Measurements from ENCODE around the gene BAIAP3. TPM values are rescaled to one million over a fixed set of nuclear protein-coding genes. Genes with fewer than 3 reads are reported as not detected.

Gene BAIAP3
- total RNA-seq, 2 experiments from 2014 or later = 0.12 to 0.46 TPM

GRCh38 chr16:1309888-1310831 is 23.3 kb upstream of the BAIAP3 start:
- Mint-ChIP-seq H3K27ac (peak overlapping the region; percentile 94), H3K9me3 (peaks cover 6% of the 10 kb centered on the region), H3K27me3 (no peaks in the 10 kb centered on the region), H3K36me3 (peaks cover 20% of the 10 kb centered on the region), H3K4me3 (peak overlapping the region; percentile 96), H3K4me1 (peaks cover 27% of the 10 kb centered on the region)
- peak; percentile 76 for DNase-seq

DNA sequence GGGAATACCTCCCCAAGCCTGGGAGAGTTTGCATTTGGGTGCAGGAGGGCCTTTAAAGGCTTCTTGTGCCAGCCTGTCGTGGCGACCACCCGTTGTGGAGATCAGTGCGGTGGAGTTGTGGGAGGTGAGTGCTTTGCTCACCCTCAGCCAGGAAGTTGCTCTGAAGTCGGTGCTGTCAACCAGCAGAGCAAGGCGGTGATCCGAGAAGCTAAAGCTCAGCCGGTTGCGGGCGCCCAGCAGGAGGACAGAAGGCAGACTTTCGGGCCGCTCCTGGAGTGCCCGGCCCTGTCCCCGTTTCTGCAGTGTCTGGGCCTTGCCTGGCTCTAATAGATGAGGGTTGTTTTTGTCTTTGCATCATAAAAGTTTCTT is 22.6 kb upstream of the BAIAP3 start:
- peak overlapping the region; percentile 96 for H3K4me3 Mint-ChIP-seq
- H3K4me1 Mint-ChIP-seq = peaks cover 25% of the 10 kb centered on the region
- H3K9me3 Mint-ChIP-seq = peaks cover 6% of the 10 kb centered on the region
- H3K27ac Mint-ChIP-seq = peak overlapping the region; percentile 94
- peaks cover 22% of the 10 kb centered on the region for H3K36me3 Mint-ChIP-seq
- H3K27me3 Mint-ChIP-seq = no peaks in the 10 kb centered on the region
- DNase-seq = peak; percentile 46

GRCh38 chr16:1311212-1311737 is 22.2 kb upstream of the BAIAP3 start:
- Mint-ChIP-seq H3K9me3 (peaks cover 6% of the 10 kb centered on the region), H3K27me3 (no peaks in the 10 kb centered on the region), H3K36me3 (peaks cover 22% of the 10 kb centered on the region), H3K27ac (peak overlapping the region; percentile 51), H3K4me1 (peaks cover 21% of the 10 kb centered on the region), H3K4me3 (peak overlapping the region; percentile 96)
- no peak for DNase-seq

DNA sequence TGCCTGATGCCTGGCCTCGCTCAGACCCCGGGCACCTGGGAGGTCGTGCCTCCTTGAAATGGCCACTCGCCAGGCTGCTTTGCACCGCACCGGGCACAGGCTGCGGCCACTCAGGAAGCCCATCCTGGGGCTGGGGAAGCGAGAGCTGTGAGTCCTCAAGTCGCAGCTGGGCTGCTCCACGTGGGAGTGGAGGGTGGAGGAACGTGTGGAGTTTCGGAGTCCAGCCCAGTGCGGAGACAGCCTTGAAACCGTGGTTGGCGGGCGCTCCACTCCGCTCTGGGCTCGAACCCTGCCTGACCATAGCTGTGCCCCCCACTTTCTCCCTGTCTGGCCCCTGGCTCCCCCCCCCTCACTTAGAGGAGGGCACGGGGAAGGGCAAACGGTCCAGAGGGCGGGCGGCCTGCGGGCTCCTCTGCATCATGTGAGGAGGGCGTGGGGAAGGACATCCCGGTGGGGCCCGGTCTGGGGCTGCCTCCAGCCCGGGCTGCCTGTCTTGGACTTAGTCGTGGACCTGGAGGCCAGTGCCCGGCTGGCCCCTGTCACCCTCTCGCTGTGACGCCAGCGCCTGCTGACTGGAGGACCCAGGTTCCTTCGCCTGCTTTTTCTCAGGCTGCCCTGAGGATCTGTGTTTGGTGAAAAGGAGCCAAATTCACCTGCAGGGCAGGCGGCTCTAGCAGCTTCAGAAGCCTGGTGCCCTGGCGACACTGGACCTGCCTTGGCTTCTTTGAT is 21.5 kb upstream of the BAIAP3 start:
- Mint-ChIP-seq H3K9me3 (peaks cover 6% of the 10 kb centered on the region), H3K27me3 (no peaks in the 10 kb centered on the region), H3K36me3 (peaks cover 25% of the 10 kb centered on the region), H3K4me3 (peak overlapping the region; percentile 96), H3K27ac (no peak overlapping the region), H3K4me1 (peaks cover 18% of the 10 kb centered on the region)
- DNase-seq = no peak

- DNase-seq = no peak
- Mint-ChIP-seq H3K27me3 (no peaks in the 10 kb centered on the region), H3K4me1 (peaks cover 18% of the 10 kb centered on the region), H3K4me3 (peak overlapping the region; percentile 32), H3K27ac (peak overlapping the region; percentile 28), H3K9me3 (peaks cover 6% of the 10 kb centered on the region), H3K36me3 (peaks cover 25% of the 10 kb centered on the region)
Measured at GRCh38 chr16:1312467-1312816, 21.0 kb upstream of the BAIAP3 start.

DNA sequence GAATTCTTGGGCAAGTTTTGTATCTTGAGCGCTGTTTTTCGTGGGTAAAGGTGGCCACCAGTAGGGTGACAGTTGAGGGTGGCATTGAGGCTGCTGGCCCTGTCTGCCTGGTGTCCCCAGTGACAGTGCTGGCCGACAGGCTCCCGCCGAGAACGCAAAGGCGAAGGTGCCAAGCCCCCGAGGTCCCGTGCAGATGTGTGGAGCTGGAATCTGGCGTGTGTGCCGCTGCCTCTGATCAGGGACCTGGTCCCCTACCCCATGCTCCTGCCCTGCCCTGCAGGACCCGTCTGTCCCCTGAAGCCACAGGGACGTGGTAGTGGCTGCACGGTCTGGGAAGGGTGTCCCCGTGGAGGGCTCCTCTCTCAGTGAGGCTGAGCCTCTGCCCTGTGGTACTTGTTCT is 20.5 kb upstream of the BAIAP3 start:
- DNase-seq = no peak
- peaks cover 29% of the 10 kb centered on the region for H3K36me3 Mint-ChIP-seq
- H3K27ac Mint-ChIP-seq = peak overlapping the region; percentile 28
- peak overlapping the region; percentile 23 for H3K4me3 Mint-ChIP-seq
- peaks cover 18% of the 10 kb centered on the region for H3K4me1 Mint-ChIP-seq
- no peaks in the 10 kb centered on the region for H3K27me3 Mint-ChIP-seq
- peaks cover 5% of the 10 kb centered on the region for H3K9me3 Mint-ChIP-seq

DNA sequence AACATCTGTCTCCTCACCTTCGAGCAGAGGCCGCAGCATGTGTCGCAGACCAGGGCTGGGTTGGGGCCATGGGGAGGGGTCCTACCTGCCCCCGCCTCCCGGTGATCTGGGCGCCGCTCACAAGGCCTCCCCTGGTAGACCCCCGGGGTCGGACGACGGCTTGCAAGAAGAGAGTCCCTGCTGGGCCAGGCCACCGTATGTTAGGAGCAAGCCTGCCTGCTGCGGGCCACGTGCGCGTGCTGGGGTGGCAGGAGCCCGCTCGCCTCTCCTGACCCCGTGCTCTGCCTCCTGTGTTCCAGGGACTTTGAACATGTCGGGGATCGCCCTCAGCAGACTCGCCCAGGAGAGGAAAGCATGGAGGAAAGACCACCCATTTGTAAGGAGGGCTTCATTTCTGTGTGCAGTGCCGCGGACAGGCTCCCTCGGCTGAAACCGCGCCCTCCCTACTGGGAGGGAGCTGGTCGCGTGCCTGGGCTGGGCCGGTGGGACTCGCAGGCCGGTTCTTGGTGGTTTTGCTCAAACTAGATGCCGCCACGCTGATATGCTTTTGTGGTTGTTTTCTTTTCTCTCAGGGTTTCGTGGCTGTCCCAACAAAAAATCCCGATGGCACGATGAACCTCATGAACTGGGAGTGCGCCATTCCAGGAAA is 19.6 kb upstream of the BAIAP3 start:
- Mint-ChIP-seq H3K27ac (no peak overlapping the region), H3K9me3 (no peaks in the 10 kb centered on the region), H3K36me3 (peaks cover 28% of the 10 kb centered on the region), H3K4me3 (no peak overlapping the region), H3K27me3 (no peaks in the 10 kb centered on the region), H3K4me1 (peaks cover 18% of the 10 kb centered on the region)
- DNase-seq = no peak

GRCh38 chr16:1314399-1315068 is 18.9 kb upstream of the BAIAP3 start:
- H3K4me1 Mint-ChIP-seq = peaks cover 18% of the 10 kb centered on the region
- no peak for DNase-seq

GRCh38 chr16:1315081-1316032 is 18.1 kb upstream of the BAIAP3 start:
- DNase-seq = no peak
- Mint-ChIP-seq H3K36me3 (peaks cover 33% of the 10 kb centered on the region), H3K27ac (no peak overlapping the region), H3K9me3 (no peaks in the 10 kb centered on the region), H3K4me1 (peaks cover 17% of the 10 kb centered on the region), H3K27me3 (no peaks in the 10 kb centered on the region), H3K4me3 (no peak overlapping the region)

More at GRCh38 chr16:1314399-1315068, 18.9 kb upstream of the BAIAP3 start:
- Mint-ChIP-seq H3K4me3 (no peak overlapping the region), H3K27me3 (no peaks in the 10 kb centered on the region), H3K9me3 (no peaks in the 10 kb centered on the region), H3K27ac (no peak overlapping the region), H3K36me3 (peaks cover 32% of the 10 kb centered on the region)

GRCh38 chr16:1316033-1316405 is 17.4 kb upstream of the BAIAP3 start:
- H3K36me3 Mint-ChIP-seq = peaks cover 27% of the 10 kb centered on the region
- H3K4me1 Mint-ChIP-seq = peaks cover 12% of the 10 kb centered on the region
- H3K27me3 Mint-ChIP-seq = no peaks in the 10 kb centered on the region
- H3K9me3 Mint-ChIP-seq = no peaks in the 10 kb centered on the region
- H3K4me3 Mint-ChIP-seq = no peak overlapping the region
- no peak for DNase-seq
- no peak overlapping the region for H3K27ac Mint-ChIP-seq

GRCh38 chr16:1317479-1318267 is 15.8 kb upstream of the BAIAP3 start:
- no peaks in the 10 kb centered on the region for H3K9me3 Mint-ChIP-seq

DNA sequence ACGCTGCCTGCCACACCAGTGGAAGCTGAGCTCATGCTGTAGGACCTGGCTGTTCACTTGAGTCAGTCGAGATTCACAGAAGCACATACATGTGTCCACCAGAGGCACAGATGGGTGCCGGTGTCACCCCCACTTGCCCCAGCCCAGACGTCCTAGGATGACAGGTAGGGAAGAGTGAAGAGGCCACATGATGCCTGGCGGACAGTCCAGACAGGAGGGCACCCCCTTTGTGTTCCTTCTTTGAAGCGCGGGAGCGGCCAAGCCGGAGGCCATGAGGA is 15.2 kb upstream of the BAIAP3 start:
- Mint-ChIP-seq H3K4me3 (no peak overlapping the region), H3K4me1 (peaks cover 3% of the 10 kb centered on the region), H3K27ac (no peak overlapping the region), H3K9me3 (no peaks in the 10 kb centered on the region), H3K36me3 (peaks cover 26% of the 10 kb centered on the region), H3K27me3 (no peaks in the 10 kb centered on the region)
- DNase-seq = no peak

More at GRCh38 chr16:1317479-1318267, 15.8 kb upstream of the BAIAP3 start:
- Mint-ChIP-seq H3K36me3 (peaks cover 24% of the 10 kb centered on the region), H3K27me3 (no peaks in the 10 kb centered on the region), H3K4me1 (peaks cover 7% of the 10 kb centered on the region), H3K27ac (no peak overlapping the region), H3K4me3 (no peak overlapping the region)
- DNase-seq = no peak

DNA sequence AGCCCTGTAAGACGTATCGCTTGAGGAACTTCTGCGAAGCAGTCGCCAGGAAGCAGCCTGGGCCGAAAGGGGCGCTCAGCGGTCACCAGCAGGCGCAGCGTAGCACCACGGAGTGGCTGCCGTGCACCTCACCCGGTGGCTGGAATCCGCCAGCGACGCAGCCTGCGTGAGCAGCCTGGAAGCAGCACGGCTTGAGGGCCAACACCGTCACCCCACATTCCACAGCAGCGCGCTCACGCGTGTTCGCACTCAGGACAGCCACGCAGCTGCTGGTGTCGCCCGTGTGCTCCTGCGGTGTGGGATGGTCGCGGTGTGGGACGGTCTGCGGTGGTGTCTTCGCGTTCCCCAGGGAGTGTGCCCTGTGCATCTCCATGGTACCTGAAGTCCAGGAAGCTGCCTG is 14.4 kb upstream of the BAIAP3 start:
- Mint-ChIP-seq H3K27me3 (no peaks in the 10 kb centered on the region), H3K4me1 (peaks cover 3% of the 10 kb centered on the region), H3K4me3 (no peak overlapping the region), H3K27ac (no peak overlapping the region), H3K36me3 (peaks cover 31% of the 10 kb centered on the region), H3K9me3 (no peaks in the 10 kb centered on the region)
- DNase-seq = no peak
